GM21526 (cell line): ENCODE data around the gene CASS4.

ENCODE experiments used
- ATAC-seq: cut with Tn5 transposase; IDR thresholded peaks from one replicate; pipeline ENCODE4 v1.9.1; 2021; ENCODE audit warnings: moderate library complexity; ENCODE audit not compliant: unreplicated experiment, low FRiP score

The CASS4 gene

DNA sequence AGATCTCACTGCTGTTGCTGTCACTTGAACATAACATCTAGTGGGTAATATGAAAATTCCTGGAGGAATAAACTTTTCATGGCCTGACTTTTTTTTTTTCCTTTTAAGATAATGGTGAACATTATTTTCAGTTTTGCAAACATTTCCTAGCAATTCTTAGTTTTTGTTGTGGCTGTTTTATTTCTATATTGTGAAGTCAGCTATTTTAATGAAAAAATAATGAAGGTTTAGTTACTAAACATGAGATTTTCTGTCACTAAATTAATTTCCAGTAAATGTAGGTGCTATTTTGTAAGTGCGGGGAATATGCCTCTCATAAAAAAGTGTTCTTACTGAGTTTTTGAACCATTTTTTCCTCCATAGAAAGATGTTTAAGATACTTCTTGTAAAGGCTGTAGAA, 89.1 kb downstream of the CASS4 start:
- ATAC-seq: no peak

GRCh38 chr20:56503916-56504315, 91.9 kb downstream of the CASS4 start:
- ATAC-seq: no peak

DNA sequence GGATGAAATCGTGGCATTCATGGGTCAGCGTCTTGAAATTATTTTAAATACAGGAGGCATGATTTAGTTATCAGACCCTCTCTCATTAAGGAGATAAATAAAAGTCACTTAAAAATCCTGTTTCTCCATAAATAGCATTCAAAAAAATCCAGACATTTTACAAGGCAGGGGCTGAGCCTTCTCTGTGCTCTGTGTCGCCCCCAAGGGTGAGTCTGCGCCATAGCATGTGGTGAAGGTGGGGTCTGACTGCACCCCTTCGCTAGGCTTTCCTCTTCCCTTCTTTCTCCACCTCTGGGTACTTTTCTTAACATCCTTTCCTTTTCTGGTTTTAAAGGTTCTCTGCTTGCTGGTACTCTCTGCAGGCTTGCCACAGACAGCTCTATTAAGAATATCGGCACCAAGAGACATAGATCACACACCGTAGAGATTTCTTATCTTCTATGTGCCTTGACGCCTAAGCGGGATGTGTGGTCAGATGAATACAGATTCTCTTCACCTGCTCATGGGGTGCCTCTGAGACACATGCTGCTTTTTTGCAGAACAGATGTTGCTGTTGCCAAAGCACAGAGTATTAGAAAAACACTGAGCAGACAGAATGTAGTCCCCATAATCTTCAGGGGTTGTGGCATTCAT, 92.4 kb downstream of the CASS4 start:
- no peak for ATAC-seq

- no peak for ATAC-seq
Measured at GRCh38 chr20:56506103-56506502, 94.0 kb downstream of the CASS4 start.
